B cell (primary cell): ENCODE results near the gene RIC3.

Experiments used
- EZH2 ChIP-seq: IDR thresholded peaks from 2 replicates; pipeline ENCODE4 v1.6.1; 2012; ENCODE audit warnings: borderline replicate concordance, low read depth, mild to moderate bottlenecking, moderate library complexity, low read length; ENCODE audit not compliant: insufficient read depth, poor library complexity, severe bottlenecking
- TF ChIP-seq, protein P1 (sequence below): fragments of 200-600 bp; IDR thresholded peaks from one replicate; pipeline ENCODE4 v1.8.0; 2022; ENCODE audit warnings: antibody characterized with exemption, mild to moderate bottlenecking

DNA sequence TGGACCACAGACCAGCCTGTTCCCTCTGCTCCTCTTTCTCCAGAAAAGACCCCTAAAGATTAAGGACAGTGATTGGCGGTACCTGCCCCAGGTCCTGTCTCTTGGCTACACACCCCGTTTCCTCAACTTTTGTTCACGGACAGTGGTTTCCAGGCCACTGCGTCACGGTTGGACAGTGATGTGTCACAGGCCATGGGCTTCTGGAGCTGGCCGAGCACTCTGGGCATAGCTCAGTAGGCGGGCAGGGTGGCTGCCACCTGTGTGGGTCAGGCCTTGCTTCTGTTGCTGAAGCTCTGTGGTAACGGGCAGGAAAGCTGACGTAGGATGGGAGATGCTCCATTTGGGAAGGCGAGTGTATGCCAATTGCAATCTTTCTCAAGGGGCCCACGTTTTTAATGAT, 74.2 kb downstream of the RIC3 start:
- TF ChIP-seq, protein P1, sequence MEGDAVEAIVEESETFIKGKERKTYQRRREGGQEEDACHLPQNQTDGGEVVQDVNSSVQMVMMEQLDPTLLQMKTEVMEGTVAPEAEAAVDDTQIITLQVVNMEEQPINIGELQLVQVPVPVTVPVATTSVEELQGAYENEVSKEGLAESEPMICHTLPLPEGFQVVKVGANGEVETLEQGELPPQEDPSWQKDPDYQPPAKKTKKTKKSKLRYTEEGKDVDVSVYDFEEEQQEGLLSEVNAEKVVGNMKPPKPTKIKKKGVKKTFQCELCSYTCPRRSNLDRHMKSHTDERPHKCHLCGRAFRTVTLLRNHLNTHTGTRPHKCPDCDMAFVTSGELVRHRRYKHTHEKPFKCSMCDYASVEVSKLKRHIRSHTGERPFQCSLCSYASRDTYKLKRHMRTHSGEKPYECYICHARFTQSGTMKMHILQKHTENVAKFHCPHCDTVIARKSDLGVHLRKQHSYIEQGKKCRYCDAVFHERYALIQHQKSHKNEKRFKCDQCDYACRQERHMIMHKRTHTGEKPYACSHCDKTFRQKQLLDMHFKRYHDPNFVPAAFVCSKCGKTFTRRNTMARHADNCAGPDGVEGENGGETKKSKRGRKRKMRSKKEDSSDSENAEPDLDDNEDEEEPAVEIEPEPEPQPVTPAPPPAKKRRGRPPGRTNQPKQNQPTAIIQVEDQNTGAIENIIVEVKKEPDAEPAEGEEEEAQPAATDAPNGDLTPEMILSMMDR: no peak
- TF ChIP-seq EZH2: no peak
